Motor neuron (in vitro differentiated cells): Measurements from ENCODE around the gene UNC80. TPM values are rescaled to one million over a fixed set of nuclear protein-coding genes. Genes with fewer than 3 reads are reported as not detected.

ENCODE experiments used
- ATAC-seq, 8 experiments: fragments of 200-7000 bp; cut with Tn5 transposase; replicated peaks in 6 of 8; 2 replicates each; pipeline ENCODE4 v1.8.0; 2021; ENCODE audit warnings: mild to moderate bottlenecking in 8 of 8, moderate library complexity in 8 of 8
- H3K27ac ChIP-seq, 2 donors: fragments of 250-450 bp; sonication (Bioruptor Pico); 2 replicates each; pipeline ENCODE4 v1.9.0; 2021; ENCODE audit warnings: antibody characterized with exemption in 2 of 2, mild to moderate bottlenecking in 2 of 2, moderate library complexity in 1 of 2
- H3K4me1 ChIP-seq, 2 donors: fragments of 250-450 bp; sonication (Bioruptor Pico); replicated peaks in 1 of 2; 2 replicates each; pipeline ENCODE4 v1.6.1; 2021; ENCODE audit warnings: antibody characterized with exemption in 2 of 2, mild to moderate bottlenecking in 2 of 2, moderate library complexity in 1 of 2
- H3K4me3 ChIP-seq, 5 donors: fragments of 250-450 bp; sonication (Bioruptor Pico); 2 replicates each; pipeline ENCODE4 v1.9.0; 2021; ENCODE audit warnings: antibody characterized with exemption in 5 of 5, mild to moderate bottlenecking in 5 of 5, moderate library complexity in 4 of 5
- WGBS, 10 experiments: fragments of 450-650 bp; shearing (Covaris generic); methylation state at CpG; one replicate each; pipeline ENCODE4 v1.0.0; 2022; 5-methylcytosine and 5-hydroxymethylcytosine counted together
- in situ Hi-C, 9 experiments: fragments of 400-800 bp; cut with MboI; loops; one replicate each; pipeline ENCODE4 v1.15.0; 2021; ENCODE audit warnings: low sequenced_read_pairs in 9 of 9, low pct_unique_long_range_greater_than_20kb in 2 of 9; ENCODE audit not compliant: unreplicated experiment in 9 of 9
- total RNA-seq, 8 experiments: library from RNA; unstranded; fragments of 300-600 nt; gene quantifications; 2 replicates each; pipeline versions ENCODE4 v1.2.3 to v1.2.4, GENCODE V29; 2022

The UNC80 gene
- total RNA-seq, 8 experiments from 2014 or later = 0.05 to 13.3 (median 9.1) TPM; not detected in 1

GRCh38 chr2:209878701-209879100, 107.1 kb downstream of the UNC80 start:
- in situ Hi-C loops = no loop called here
- Histone ChIP-seq H3K27ac (no peak overlapping the region), H3K4me3 (no peak overlapping the region), H3K4me1 (peaks cover 0 to 2% of the 10 kb centered on the region in 2 donors)
- 0 to 93% (median 83%) methylated on average over 3 to 4 of the region's 4 CpGs; no CpG with 5 or more reads in 1 of the 10 experiments for WGBS, 10 experiments
- ATAC-seq = no peak

GRCh38 chr2:209900638-209901037, 129.0 kb downstream of the UNC80 start:
- ATAC-seq = no peak
- in situ Hi-C loops = no loop called here
- no peak overlapping the region for H3K27ac ChIP-seq
- H3K4me1 ChIP-seq = no peaks in the 10 kb centered on the region
- WGBS, 10 experiments = 0 to 100% (median 78%) methylated on average over 1 of the region's 1 CpG; no CpG with 5 or more reads in 4 of the 10 experiments
- no peak overlapping the region for H3K4me3 ChIP-seq

GRCh38 chr2:209901172-209901571, 129.5 kb downstream of the UNC80 start:
- 5 to 94% (median 27%) methylated on average over 1 to 2 of the region's 2 CpGs; no CpG with 5 or more reads in 1 of the 10 experiments for WGBS, 10 experiments
- Histone ChIP-seq H3K27ac (no peak overlapping the region), H3K4me1 (no peaks in the 10 kb centered on the region), H3K4me3 (no peak overlapping the region)
- peak in 1 of 8 experiments; percentile 85 for ATAC-seq
- in situ Hi-C loops = no loop called here

- Histone ChIP-seq H3K27ac (no peak overlapping the region), H3K4me1 (no peaks in the 10 kb centered on the region), H3K4me3 (no peak overlapping the region)
- in situ Hi-C loops = no loop called here
- no peak for ATAC-seq
- 0 to 100% (median 89%) methylated on average over 1 to 2 of the region's 2 CpGs; no CpG with 5 or more reads in 1 of the 10 experiments for WGBS, 10 experiments
Measured at GRCh38 chr2:209905691-209906090, 134.1 kb downstream of the UNC80 start.

GRCh38 chr2:209907746-209908145, 136.1 kb downstream of the UNC80 start:
- Histone ChIP-seq H3K27ac (no peak overlapping the region), H3K4me3 (no peak overlapping the region), H3K4me1 (no peaks in the 10 kb centered on the region)
- ATAC-seq = peak in 1 of 8 experiments; percentile 23
- in situ Hi-C loops = no loop called here

GRCh38 chr2:209908511-209908910, 136.9 kb downstream of the UNC80 start:
- 60 to 100% (median 100%) methylated on average over 1 of the region's 1 CpG; no CpG with 5 or more reads in 1 of the 10 experiments for WGBS, 10 experiments
- Histone ChIP-seq H3K27ac (no peak overlapping the region), H3K4me1 (no peaks in the 10 kb centered on the region), H3K4me3 (no peak overlapping the region)
- in situ Hi-C loops = no loop called here
- no peak for ATAC-seq

- in situ Hi-C loops = no loop called here
Measured at GRCh38 chr2:209911486-209911885, 139.9 kb downstream of the UNC80 start.

GRCh38 chr2:209913786-209914345, 142.2 kb downstream of the UNC80 start:
- in situ Hi-C loops = no loop called here
- 13 to 93% (median 57%) methylated on average over 2 of the region's 2 CpGs; no CpG with 5 or more reads in 6 of the 10 experiments for WGBS, 10 experiments
- no peak overlapping the region for H3K27ac ChIP-seq
- no peak for ATAC-seq
- no peak overlapping the region for H3K4me3 ChIP-seq
- H3K4me1 ChIP-seq = no peaks in the 10 kb centered on the region

More at GRCh38 chr2:209911486-209911885, 139.9 kb downstream of the UNC80 start:
- Histone ChIP-seq H3K27ac (no peak overlapping the region), H3K4me3 (no peak overlapping the region), H3K4me1 (no peaks in the 10 kb centered on the region)
- no peak for ATAC-seq
- WGBS, 10 experiments = 0 to 88% (median 73%) methylated on average over 1 to 4 of the region's 4 CpGs

GRCh38 chr2:209917154-209917771, 145.6 kb downstream of the UNC80 start:
- 10 to 100% (median 85%) methylated on average over 1 to 2 of the region's 2 CpGs; no CpG with 5 or more reads in 2 of the 10 experiments for WGBS, 10 experiments
- Histone ChIP-seq H3K4me3 (no peak overlapping the region), H3K4me1 (no peaks in the 10 kb centered on the region), H3K27ac (no peak overlapping the region)
- in situ Hi-C loops = no loop called here
- no peak for ATAC-seq

- ATAC-seq = no peak
- Histone ChIP-seq H3K4me3 (no peak overlapping the region), H3K27ac (no peak overlapping the region), H3K4me1 (no peaks in the 10 kb centered on the region)
- WGBS, 10 experiments = 70 to 100% (median 93%) methylated on average over 1 to 6 of the region's 6 CpGs; no CpG with 5 or more reads in 3 of the 10 experiments
- in situ Hi-C loops = no loop called here
Measured at GRCh38 chr2:209918251-209918650, 146.6 kb downstream of the UNC80 start.

- in situ Hi-C loops = no loop called here
- no peaks in the 10 kb centered on the region for H3K4me1 ChIP-seq
- no peak for ATAC-seq
- no peak overlapping the region for H3K27ac ChIP-seq
- H3K4me3 ChIP-seq = no peak overlapping the region
- 40 to 100% (median 86%) methylated on average over 2 to 8 of the region's 8 CpGs for WGBS, 10 experiments
Measured at GRCh38 chr2:209922116-209922515, 150.5 kb downstream of the UNC80 start.

- Histone ChIP-seq H3K4me3 (no peak overlapping the region), H3K4me1 (peaks cover 4 to 7% of the 10 kb centered on the region in 2 donors), H3K27ac (no peak overlapping the region)
- no peak for ATAC-seq
- in situ Hi-C loops = no loop called here
- 0 to 100% (median 80%) methylated on average over 1 to 2 of the region's 2 CpGs for WGBS, 10 experiments
Measured at GRCh38 chr2:209929369-209929768, 157.7 kb downstream of the UNC80 start.

- ATAC-seq = peak in 5 of 8 experiments; percentile 33 to 82 (median 54)
- Histone ChIP-seq H3K4me3 (no peak overlapping the region), H3K27ac (no peak overlapping the region), H3K4me1 (peaks cover 4 to 8% of the 10 kb centered on the region in 2 donors)
- in situ Hi-C loops = no loop called here
- 0 to 67% (median 51%) methylated on average over 1 to 9 of the region's 12 CpGs for WGBS, 10 experiments
Measured at GRCh38 chr2:209933499-209934483, 162.2 kb downstream of the UNC80 start.
